Chondrocyte (in vitro differentiated cells): ENCODE measurements around the gene AKR7A3. TPM values are rescaled to one million over a fixed set of nuclear protein-coding genes. Genes with fewer than 3 reads are reported as not detected.
"Not testable (repeated sequence)": the region's sequence is repeated elsewhere in the genome, so short reads cannot be mapped to it uniquely, and the experiment has no call there.

Source experiments
- DNase-seq: peaks from one replicate; pipeline ENCODE4 v3.0.0; 2021; ENCODE audit warnings: mixed read lengths, low spot score
- H3K27ac Mint-ChIP-seq: one replicate; pipeline ENCODE4 v1.8.0; 2021; ENCODE audit warnings: mild to moderate bottlenecking, moderate library complexity, mixed read lengths; ENCODE audit not compliant: unreplicated experiment
- H3K27me3 Mint-ChIP-seq: 2 replicates; pipeline ENCODE4 v1.8.0; 2021; ENCODE audit warnings: low read depth, mixed read lengths
- H3K36me3 Mint-ChIP-seq: 2 replicates; pipeline ENCODE4 v1.8.0; 2021; ENCODE audit warnings: low read depth, mixed read lengths
- H3K4me1 Mint-ChIP-seq: 2 replicates; pipeline ENCODE4 v1.8.0; 2021; ENCODE audit warnings: low read depth, mild to moderate bottlenecking, mixed read lengths
- H3K4me3 Mint-ChIP-seq: one replicate; pipeline ENCODE4 v1.8.0; 2021; ENCODE audit warnings: mild to moderate bottlenecking, moderate library complexity, mixed read lengths; ENCODE audit not compliant: unreplicated experiment
- H3K9me3 Mint-ChIP-seq: 2 replicates; pipeline ENCODE4 v1.8.0; 2021; ENCODE audit warnings: low read depth, mixed read lengths
- long read RNA-seq: library from polyadenylated mRNA; stranded (forward); transcript quantifications from one replicate; pipeline ENCODE4 v2.0.0, GENCODE V29; 2021
- total RNA-seq: library from RNA; stranded (reverse); gene quantifications from 3 replicates; pipeline ENCODE4 v1.2.1, GENCODE V29; 2021
- TF ChIP-seq, protein P1 (sequence below): fragments of 200-600 bp; sonication (generic); IDR thresholded peaks from 2 replicates; pipeline ENCODE4 v1.5.0; 2021; ENCODE audit warnings: antibody characterized with exemption, mild to moderate bottlenecking, moderate library complexity

The AKR7A3 gene
- 0.45 to 1.5 TPM (median 0.51 TPM) in 3 replicates for total RNA-seq
- long read RNA-seq: 0 reads

DNA sequence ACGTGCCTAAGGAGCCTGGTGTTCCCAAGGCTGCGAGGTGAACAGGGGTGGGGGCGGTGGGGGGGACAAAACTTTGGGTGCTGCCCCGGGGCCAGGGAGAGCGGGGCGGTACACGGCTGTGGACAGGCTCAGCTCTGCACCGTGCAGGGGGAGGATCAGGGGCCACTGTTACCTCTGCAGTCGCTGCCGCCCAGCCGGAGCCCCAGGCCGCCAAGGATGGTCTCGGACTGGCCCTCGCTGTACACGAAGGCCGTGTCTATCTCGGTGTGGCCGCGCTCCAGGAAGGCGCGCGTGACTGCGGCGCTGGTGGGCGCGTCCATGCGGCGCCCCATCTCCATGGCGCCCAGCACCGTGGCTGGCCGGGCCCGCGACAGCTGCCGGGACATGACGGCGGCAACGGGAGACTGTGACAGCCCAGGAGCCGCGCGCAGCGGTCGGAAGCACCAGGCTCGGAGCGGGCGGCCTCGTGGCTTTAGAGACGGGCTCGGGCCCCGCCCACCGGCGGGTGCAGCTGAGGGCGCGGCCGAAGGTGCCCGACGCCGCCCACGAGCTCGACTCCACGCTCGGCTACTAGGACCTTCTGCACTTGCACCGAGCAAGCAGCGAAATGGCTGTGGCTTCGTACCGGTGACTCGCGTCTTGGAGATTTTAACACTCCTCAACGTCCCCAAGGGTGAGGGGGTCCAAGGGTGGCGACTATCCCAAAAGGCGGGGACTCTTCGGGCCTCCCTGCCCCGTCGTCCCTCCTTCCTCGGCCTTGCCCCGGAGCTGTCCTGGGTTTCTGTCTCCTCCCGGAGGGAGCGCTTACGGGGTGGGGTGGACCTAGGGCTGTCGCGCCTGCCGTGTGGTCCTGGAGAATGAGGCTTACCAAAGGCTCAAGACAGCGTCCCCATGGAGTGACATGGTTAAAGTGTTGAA, at the start of gene AKR7A3:
Gene AKR7A3, minus strand, starts transcription at position 447 of the 918 bp plus-strand sequence. Its CDS starts 61 bp downstream, at position 386.
- not testable (repeated sequence) for H3K9me3 Mint-ChIP-seq, H3K36me3 Mint-ChIP-seq, H3K4me1 Mint-ChIP-seq, H3K27me3 Mint-ChIP-seq, DNase-seq, H3K27ac Mint-ChIP-seq
- H3K4me3 Mint-ChIP-seq: peak within 1 kb of the TSS; percentile 49

DNA sequence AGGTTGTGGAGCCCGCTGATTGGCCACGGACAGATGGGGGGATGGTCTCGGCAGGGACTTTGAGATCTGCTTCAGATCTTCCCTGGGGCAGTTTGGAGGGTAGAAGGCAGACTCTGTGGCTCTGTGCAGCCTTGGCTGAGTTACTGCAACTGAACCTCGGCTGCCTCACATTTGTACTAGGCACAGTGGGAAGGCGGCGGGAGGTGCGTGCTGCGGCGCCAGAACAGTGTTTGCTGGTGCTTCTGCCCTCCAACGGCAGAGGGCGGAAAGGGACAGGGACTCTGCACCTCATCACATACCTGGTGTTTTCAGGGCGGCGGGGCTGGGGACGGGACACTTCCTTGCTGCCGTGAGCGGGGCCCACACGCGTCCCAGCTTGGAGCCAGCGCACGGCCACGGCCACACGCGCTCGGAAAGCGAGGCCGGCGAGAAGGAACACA, 49.8 kb upstream of the AKR7A3 start:
- no peaks in the 10 kb centered on the region for H3K27me3 Mint-ChIP-seq
- peaks cover 20% of the 10 kb centered on the region for H3K36me3 Mint-ChIP-seq
- no peak for DNase-seq
- no peak overlapping the region for H3K4me3 Mint-ChIP-seq
- H3K9me3 Mint-ChIP-seq: no peaks in the 10 kb centered on the region
- TF ChIP-seq, protein P1, sequence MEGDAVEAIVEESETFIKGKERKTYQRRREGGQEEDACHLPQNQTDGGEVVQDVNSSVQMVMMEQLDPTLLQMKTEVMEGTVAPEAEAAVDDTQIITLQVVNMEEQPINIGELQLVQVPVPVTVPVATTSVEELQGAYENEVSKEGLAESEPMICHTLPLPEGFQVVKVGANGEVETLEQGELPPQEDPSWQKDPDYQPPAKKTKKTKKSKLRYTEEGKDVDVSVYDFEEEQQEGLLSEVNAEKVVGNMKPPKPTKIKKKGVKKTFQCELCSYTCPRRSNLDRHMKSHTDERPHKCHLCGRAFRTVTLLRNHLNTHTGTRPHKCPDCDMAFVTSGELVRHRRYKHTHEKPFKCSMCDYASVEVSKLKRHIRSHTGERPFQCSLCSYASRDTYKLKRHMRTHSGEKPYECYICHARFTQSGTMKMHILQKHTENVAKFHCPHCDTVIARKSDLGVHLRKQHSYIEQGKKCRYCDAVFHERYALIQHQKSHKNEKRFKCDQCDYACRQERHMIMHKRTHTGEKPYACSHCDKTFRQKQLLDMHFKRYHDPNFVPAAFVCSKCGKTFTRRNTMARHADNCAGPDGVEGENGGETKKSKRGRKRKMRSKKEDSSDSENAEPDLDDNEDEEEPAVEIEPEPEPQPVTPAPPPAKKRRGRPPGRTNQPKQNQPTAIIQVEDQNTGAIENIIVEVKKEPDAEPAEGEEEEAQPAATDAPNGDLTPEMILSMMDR: peak; percentile 38
- peaks cover 3% of the 10 kb centered on the region for H3K4me1 Mint-ChIP-seq
- H3K27ac Mint-ChIP-seq: no peak overlapping the region

DNA sequence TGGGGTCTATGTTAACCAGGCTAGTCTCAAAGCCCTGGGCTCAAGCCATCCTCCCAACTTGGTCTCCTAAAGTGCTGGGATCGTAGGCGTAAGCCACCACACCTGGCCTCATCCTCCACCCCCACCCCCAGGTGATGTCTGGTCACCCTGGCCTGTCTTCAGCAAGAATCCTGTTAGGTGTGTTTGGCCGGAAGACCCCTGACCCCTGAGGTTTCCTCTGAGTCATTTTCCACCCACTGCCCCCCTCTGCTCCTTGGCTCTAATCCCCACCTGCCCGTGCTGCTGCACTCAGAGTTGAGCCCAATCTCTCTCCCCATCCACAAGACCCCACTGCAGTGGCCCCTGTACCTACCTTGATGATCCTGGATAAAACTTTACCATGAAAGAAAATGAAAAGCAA, 48.7 kb upstream of the AKR7A3 start:
- Mint-ChIP-seq H3K9me3 (no peaks in the 10 kb centered on the region), H3K4me3 (no peak overlapping the region), H3K36me3 (peaks cover 18% of the 10 kb centered on the region), H3K27ac (no peak overlapping the region), H3K4me1 (peaks cover 3% of the 10 kb centered on the region), H3K27me3 (no peaks in the 10 kb centered on the region)
- DNase-seq: no peak
- TF ChIP-seq, protein P1: no peak

DNA sequence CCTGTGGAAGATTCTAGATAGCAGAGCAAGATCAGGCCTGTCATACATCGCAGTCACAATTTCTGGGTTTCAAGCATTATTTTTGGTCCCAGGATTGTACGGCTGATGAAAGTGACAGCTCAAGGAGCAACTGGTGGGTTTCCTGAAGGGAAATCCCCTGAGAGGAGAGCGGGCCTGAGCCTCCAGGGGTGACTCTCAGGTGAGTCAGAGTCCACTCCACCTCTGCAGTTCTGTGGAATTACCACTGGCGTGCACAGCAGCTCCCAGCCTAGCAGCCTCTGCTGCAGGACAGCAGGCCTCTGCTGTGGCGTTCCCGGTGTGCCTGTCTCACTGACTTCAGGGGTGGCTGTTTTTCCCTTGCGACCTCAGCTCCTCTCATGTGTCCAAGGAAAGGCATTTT, 48.0 kb upstream of the AKR7A3 start:
- Mint-ChIP-seq H3K36me3 (peaks cover 15% of the 10 kb centered on the region), H3K9me3 (no peaks in the 10 kb centered on the region), H3K27ac (peak overlapping the region; percentile 51), H3K27me3 (no peaks in the 10 kb centered on the region), H3K4me1 (peaks cover 3% of the 10 kb centered on the region), H3K4me3 (no peak overlapping the region)
- TF ChIP-seq, protein P1: no peak
- no peak for DNase-seq

DNA sequence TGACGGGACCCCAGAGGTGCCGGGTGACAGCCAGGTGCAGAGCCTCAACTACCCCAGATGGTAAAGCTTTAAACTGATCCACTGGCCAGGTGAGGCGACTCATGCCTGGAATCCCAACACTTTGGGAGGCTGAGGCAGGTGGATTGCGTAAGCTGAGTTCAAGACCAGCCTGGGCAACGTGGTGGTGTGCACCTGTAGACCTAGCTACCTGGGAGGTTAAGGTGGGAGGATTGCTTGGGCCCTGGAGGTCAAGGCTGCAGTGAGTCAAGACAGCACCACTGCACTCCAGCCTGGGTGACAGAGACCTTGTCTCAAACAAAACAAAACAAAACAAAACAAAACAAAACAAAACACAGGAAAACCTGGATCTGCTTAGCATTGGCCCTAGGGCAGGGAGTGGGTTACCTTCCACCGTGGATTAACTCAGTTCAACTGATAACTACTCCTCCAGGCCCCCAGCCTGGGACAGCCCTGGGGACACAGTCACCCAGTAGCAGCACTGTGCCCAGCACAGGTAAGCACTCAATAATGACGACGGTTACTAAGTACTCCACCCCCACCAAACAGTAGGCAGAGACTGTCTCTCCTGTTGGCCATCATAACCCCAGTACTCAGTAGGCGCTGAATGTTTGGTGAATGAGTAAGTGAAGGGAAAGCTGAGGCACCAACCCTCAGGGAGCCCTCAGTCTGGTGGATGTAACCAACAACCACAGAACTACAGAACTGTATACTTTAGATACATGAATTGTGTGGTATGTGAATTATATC, 45.2 kb upstream of the AKR7A3 start:
- Mint-ChIP-seq H3K4me1 (peaks cover 3% of the 10 kb centered on the region), H3K4me3 (no peak overlapping the region), H3K27ac (no peak overlapping the region), H3K27me3 (no peaks in the 10 kb centered on the region), H3K36me3 (peaks cover 2% of the 10 kb centered on the region), H3K9me3 (no peaks in the 10 kb centered on the region)
- TF ChIP-seq, protein P1: no peak
- DNase-seq: no peak
